Common myeloid progenitor, CD34-positive (primary cell): ENCODE data around the gene MYBPH.

ENCODE experiments used
- CTCF ChIA-PET: fragments of 350-600 bp; sonication (Branson Sonifier 250); formaldehyde crosslinking; loops from one replicate; lab custom pipeline; 2021; ENCODE audit warnings: antibody characterized with exemption; lab: Charles Lee
- POLR2A ChIA-PET: fragments of 350-600 bp; sonication (Branson Sonifier 250); formaldehyde crosslinking; loops from one replicate; lab custom pipeline; 2021; ENCODE audit warnings: antibody characterized with exemption; lab: Charles Lee
- DNase-seq, 3 donors: peaks; one replicate each; pipeline versions ENCODE4 v3.0.0 to v3.0.0-alpha.2; 2013
- H3K27ac ChIP-seq, 2 experiments: 1 replicate in 1 of 2; 2 replicates in 1 of 2; pipeline ENCODE4 v1.7.0; 2013; ENCODE audit warnings: inconsistent platforms in 2 of 2, low read length in 2 of 2, mild to moderate bottlenecking in 2 of 2, low read depth in 1 of 2, moderate library complexity in 1 of 2; ENCODE audit not compliant: severe bottlenecking in 2 of 2, insufficient read depth in 1 of 2, poor library complexity in 1 of 2
- H3K27me3 ChIP-seq, 5 experiments: replicated peaks in 2 of 5; 1 replicate in 3 of 5; 2 replicates in 2 of 5; pipeline versions ENCODE4 v1.6.1 to v1.7.0; 2013; ENCODE audit warnings: low read length in 4 of 5, mild to moderate bottlenecking in 2 of 5, moderate library complexity in 2 of 5, inconsistent platforms in 1 of 5; ENCODE audit not compliant: insufficient read depth in 5 of 5, control insufficient read depth in 4 of 5
- H3K36me3 ChIP-seq, 4 experiments: 1 replicate in 2 of 4; 2 replicates in 2 of 4; pipeline versions ENCODE4 v1.6.1 to v1.7.0; 2013; ENCODE audit warnings: low read length in 3 of 4, control low read depth in 1 of 4, mild to moderate bottlenecking in 1 of 4; ENCODE audit not compliant: control insufficient read depth in 4 of 4, insufficient read depth in 4 of 4
- H3K4me1 ChIP-seq, 4 experiments: 1 replicate in 3 of 4; 2 replicates in 1 of 4; pipeline versions ENCODE4 v1.6.1 to v1.7.1; 2013; ENCODE audit warnings: low read length in 3 of 4, mild to moderate bottlenecking in 3 of 4, control low read depth in 1 of 4, inconsistent platforms in 1 of 4, moderate library complexity in 1 of 4; ENCODE audit not compliant: control insufficient read depth in 4 of 4, insufficient read depth in 4 of 4; ENCODE audit errors: control extremely low read depth in 1 of 4
- H3K4me3 ChIP-seq, 7 experiments: 1 replicate in 4 of 7; 2 replicates in 3 of 7; pipeline versions ENCODE4 v1.5.1 to v1.7.0; 2013; ENCODE audit warnings: mild to moderate bottlenecking in 7 of 7, low read length in 6 of 7, moderate library complexity in 6 of 7, inconsistent platforms in 2 of 7, low read depth in 2 of 7, control low read depth in 1 of 7; ENCODE audit not compliant: insufficient read depth in 4 of 7, control insufficient read depth in 1 of 7; ENCODE audit errors: extremely low read depth in 1 of 7
- H3K9me3 ChIP-seq, 5 experiments: 1 replicate in 4 of 5; 2 replicates in 1 of 5; pipeline versions ENCODE4 v1.6.1 to v1.7.1; 2013; ENCODE audit warnings: low read length in 4 of 5, mild to moderate bottlenecking in 2 of 5, inconsistent platforms in 1 of 5, low read depth in 1 of 5, moderate library complexity in 1 of 5; ENCODE audit not compliant: control insufficient read depth in 4 of 5, insufficient read depth in 2 of 5; ENCODE audit errors: control extremely low read depth in 1 of 5
- WGBS: methylation state at CpG from one replicate; pipeline ENCODE4 v1.1.5; 2013; ENCODE audit not compliant: insufficient coverage; 5-methylcytosine and 5-hydroxymethylcytosine counted together

The MYBPH gene

DNA sequence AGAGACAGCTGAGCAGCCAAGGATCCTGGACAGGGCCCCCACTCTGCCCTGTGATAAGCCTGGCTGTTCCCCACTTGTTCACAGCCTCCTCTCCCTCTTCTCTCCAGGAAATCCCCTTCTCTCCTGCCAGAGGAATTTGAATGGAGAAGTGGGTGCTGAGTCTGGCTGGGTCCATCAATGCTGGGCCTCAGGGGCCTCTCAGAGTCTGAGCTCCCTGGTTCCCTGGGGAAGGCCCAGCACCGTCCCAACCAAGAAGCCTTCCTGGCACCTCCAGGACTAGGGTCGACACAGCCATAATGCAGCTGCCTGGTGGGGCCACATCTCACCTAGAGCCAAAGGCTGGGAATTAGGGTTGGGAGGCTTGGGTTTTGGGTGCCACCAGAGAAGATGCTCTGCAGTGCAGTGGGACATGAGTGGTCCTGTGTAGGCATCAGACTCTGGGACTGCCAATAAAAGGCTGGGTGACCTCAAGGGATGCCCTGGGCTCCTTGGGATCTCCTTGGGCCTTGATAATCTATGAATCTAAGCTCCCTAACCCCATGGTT is 2.5 kb downstream of the MYBPH start:
- WGBS = 100% methylated on average over 2 of the region's 2 CpGs
- CTCF ChIA-PET = interaction anchor here (0.8 to 20.7 kb wide), 26 partner anchors 9 to 293 kb away, joined by 3 to 313 read pairs (median 4); partner anchors contain the start of genes ADORA1 and CHI3L1
- no peaks in the 10 kb centered on the region for H3K9me3 ChIP-seq
- H3K36me3 ChIP-seq = no peaks in the 10 kb centered on the region
- no peak for DNase-seq
- H3K27ac ChIP-seq = no peak overlapping the region
- peaks cover 0 to 5% (median 0%) of the 10 kb centered on the region in 5 experiments for H3K27me3 ChIP-seq
- POLR2A ChIA-PET = no interaction called here
- H3K4me3 ChIP-seq = no peak overlapping the region
- peaks cover 0 to 13% (median 2%) of the 10 kb centered on the region in 4 experiments for H3K4me1 ChIP-seq

DNA sequence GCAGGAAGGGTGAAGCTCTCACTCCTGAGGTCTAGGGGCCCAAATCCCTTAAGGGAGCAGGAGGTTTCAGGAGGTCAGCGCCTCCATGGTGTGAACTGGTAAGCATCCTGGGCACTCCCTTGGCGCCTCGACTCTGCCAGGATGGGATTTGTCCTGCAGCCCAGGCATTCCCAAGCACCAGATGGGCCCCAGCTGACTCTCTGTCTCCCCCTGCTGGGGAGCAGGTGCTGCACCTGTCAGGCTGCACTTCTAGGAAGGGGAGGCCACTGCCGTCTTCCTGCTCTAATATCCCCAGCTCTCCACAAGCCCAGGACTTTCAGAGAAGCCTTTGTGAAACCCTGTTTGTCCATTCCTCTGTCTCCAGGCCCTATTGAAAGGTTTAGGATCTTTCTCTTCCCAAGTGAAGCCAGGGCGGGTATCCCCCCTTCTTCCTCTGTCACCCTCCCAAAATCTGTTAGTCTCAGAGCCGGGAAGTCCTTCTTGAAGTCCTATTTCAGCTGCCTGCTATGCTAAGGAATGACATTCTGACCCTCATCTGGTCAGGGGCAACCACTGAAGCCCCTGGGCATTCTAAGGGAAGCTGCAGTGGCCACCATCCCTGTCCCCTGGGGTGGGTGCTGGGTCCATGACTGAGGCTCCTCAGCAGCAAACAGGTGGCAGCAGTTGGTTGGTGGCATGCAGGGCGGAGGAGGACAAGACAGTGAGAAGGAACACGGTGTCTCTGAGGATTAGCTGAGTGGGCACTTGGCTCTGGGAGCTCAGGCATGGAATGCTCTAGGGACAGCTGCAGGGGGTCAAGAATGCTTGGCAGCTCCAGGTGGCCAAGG is 3.2 kb downstream of the MYBPH start:
- Histone ChIP-seq H3K27me3 (peaks cover 0 to 5% (median 0%) of the 10 kb centered on the region in 5 experiments), H3K9me3 (no peaks in the 10 kb centered on the region), H3K4me3 (no peak overlapping the region), H3K4me1 (peaks cover 0 to 13% (median 2%) of the 10 kb centered on the region in 4 experiments), H3K36me3 (no peaks in the 10 kb centered on the region), H3K27ac (no peak overlapping the region)
- DNase-seq = peak; percentile 42 to 61 (median 43)
- 71% methylated on average over 7 of the region's 8 CpGs for WGBS
- CTCF ChIA-PET = interaction anchor here (0.5 to 20.7 kb wide), 32 partner anchors 8 to 489 kb away, joined by 3 to 313 read pairs (median 4); partner anchors contain the start of genes ADORA1 and CHI3L1
- POLR2A ChIA-PET = interaction anchor here (2.2 kb wide), 1 partner anchor 132 kb away, joined by 9 read pairs; no protein-coding TSS in a partner anchor

DNA sequence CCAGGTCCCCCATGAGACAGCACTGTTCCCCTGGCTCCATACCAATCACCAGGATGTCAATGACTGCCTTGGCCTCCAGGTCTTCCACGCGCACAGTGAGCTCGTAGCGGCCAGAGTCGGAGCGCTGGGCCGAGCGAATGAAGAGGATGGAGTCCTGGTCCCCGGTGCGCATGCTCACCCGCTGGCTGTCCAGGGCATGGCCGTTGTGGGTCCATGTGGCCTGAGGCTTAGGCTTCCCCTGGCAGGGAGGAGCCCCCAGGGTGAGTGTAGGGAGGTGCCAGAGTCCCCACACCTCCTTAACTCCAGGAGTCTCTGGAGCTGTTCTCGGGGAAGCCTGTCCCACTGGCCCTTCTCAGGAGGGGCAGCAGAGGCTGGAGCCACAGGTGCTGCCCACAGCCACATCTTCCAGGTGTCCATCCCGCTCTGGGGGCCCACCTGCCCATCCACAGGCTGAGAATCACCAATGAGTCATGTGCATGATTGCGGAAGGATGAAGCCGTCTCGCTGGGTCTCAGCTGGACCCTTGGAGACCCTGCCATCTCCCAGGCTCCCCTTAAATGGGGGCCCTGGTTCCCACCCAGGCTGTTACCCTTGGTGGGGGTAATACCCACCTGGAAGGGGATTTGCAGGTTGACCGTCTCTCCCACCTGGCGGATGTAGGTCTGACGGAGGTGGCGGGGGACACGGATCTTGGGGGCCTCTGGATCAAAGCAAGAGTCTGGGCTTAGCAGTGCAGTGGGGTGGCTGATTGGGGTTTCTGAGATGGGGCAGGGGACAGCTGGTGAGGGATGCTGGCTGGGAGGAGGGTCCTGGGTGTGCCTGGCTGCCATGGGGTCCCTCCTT is 4.1 kb downstream of the MYBPH start:
- Histone ChIP-seq H3K9me3 (no peaks in the 10 kb centered on the region), H3K27ac (no peak overlapping the region), H3K4me3 (no peak overlapping the region), H3K27me3 (peaks cover 0 to 5% (median 0%) of the 10 kb centered on the region in 5 experiments), H3K36me3 (no peaks in the 10 kb centered on the region), H3K4me1 (peaks cover 0 to 13% (median 4%) of the 10 kb centered on the region in 4 experiments)
- WGBS = 97% methylated on average over 19 of the region's 22 CpGs
- DNase-seq = no peak
- ChIA-PET POLR2A (interaction anchor here (2.2 kb wide), 1 partner anchor 131 kb away, joined by 9 read pairs; no protein-coding TSS in a partner anchor), CTCF (interaction anchor here (0.7 to 20.7 kb wide), 28 partner anchors 7 to 295 kb away, joined by 3 to 313 read pairs (median 5); partner anchors contain the start of genes ADORA1 and CHI3L1)

DNA sequence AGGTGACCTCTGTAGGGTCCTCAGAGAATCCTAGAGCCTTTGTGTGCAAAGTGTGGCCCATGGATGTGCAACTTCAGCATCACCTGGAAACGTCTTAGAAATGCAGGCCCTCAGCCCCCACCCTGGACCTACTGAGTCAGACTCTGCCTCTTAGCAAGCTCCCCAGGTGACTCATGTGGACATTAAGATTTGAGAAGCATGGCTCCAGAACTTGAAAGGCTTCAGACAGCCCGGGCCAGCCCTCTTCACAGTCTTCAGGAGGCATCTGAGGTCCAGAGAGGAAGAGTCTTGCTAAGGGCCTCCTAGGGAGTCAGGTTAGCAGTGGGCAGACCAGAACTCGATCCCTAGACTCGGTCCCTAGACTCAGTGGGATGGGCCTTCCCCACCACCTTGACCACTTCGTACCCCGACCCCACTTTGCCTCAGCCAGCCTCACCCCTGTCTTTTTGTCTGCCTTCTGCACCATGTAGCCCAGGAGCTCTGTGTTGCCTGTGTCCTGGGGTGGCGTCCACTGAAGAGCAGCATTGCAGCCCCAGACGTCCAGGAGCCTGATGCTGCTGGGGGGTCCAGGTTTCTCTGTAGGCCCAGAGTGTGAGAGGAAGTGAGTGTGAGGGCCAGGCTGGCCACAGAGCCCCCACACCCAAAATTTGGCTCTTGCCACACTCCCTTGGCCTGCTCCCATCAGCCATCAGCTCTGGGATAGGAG is 4.8 kb downstream of the MYBPH start:
- Histone ChIP-seq H3K4me1 (peaks cover 0 to 10% (median 4%) of the 10 kb centered on the region in 4 experiments), H3K36me3 (no peaks in the 10 kb centered on the region), H3K9me3 (no peaks in the 10 kb centered on the region), H3K27ac (no peak overlapping the region), H3K4me3 (no peak overlapping the region), H3K27me3 (peaks cover 0 to 5% (median 0%) of the 10 kb centered on the region in 5 experiments)
- no peak for DNase-seq
- CTCF ChIA-PET = interaction anchor here (0.9 to 20.7 kb wide), 13 partner anchors 8 to 133 kb away, joined by 3 to 313 read pairs (median 4); partner anchors contain the start of genes ADORA1 and CHI3L1
- POLR2A ChIA-PET = interaction anchor here (2.2 kb wide), 1 partner anchor 130 kb away, joined by 9 read pairs; no protein-coding TSS in a partner anchor
- 97% methylated on average over 6 of the region's 8 CpGs for WGBS

DNA sequence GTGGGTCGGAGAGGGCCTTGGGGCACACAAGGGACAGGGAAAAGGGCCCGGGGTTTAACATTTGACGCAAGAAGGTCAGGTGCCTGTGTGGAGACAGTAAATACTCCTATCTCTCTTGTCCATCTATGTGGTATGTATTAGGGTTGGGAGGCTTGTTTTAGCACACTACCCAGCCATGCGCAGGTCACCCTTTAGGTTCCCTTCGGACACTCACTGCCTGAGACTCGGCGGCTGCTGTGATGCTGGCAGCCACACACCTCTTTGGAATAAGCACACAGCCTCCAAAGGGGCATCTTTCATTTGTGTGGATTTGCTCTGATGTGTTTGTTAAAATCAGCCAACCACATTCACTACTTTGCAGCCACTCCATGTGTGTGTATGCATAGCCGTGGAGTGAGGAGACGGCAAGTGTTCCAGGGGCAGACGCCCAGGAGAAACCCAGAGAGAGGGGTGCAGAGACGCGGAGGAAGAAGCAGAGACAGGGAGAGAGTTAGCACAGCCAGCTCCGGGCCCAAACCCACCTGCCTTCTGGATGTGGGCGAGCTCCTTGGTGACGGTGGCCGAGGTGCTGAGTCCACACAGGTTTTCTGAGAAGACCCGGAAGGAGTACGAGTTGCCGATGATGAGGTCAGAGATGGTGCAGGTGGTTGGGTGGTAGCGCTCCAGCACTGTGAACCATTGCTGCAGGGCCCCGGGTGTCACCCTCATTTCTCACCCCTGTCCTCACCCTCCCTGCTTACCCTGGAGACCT is 5.7 kb downstream of the MYBPH start:
- Histone ChIP-seq H3K4me3 (no peak overlapping the region), H3K4me1 (peaks cover 0 to 8% (median 0%) of the 10 kb centered on the region in 4 experiments), H3K27ac (no peak overlapping the region), H3K9me3 (no peaks in the 10 kb centered on the region), H3K36me3 (no peaks in the 10 kb centered on the region), H3K27me3 (peaks cover 0 to 5% (median 0%) of the 10 kb centered on the region in 5 experiments)
- ChIA-PET POLR2A (no interaction called here), CTCF (interaction anchor here (0.9 to 20.7 kb wide), 9 partner anchors 7 to 142 kb away, joined by 3 to 313 read pairs (median 5); partner anchors contain the start of genes ADORA1 and CHI3L1)
- no peak for DNase-seq
- 93% methylated on average over 17 of the region's 21 CpGs for WGBS
